H1 (cell line): ENCODE data around the gene MAP1B. TPM values are rescaled to one million over a fixed set of nuclear protein-coding genes. Genes with fewer than 3 reads are reported as not detected.

Experiments used
- CBX5 ChIP-seq: fragments of 300-800, 300-1000 bp; sonication (generic); IDR thresholded peaks from 2 replicates; pipeline ENCODE4 v1.7.1; 2016; ENCODE audit warnings: antibody characterized with exemption, low read length, low read depth
- CBX8 ChIP-seq: fragments of 300-800, 300-1000 bp; sonication (generic); IDR thresholded peaks from 2 replicates; pipeline ENCODE4 v1.7.1; 2016; ENCODE audit warnings: low read depth, low read length, borderline replicate concordance
- CHD2 ChIP-seq: IDR thresholded peaks from 2 replicates; pipeline ENCODE4 v1.6.1; 2012; ENCODE audit warnings: low read length, improper control_type of control experiment
- CREB1 ChIP-seq: IDR thresholded peaks from 2 replicates; pipeline ENCODE4 v1.6.1; 2012; ENCODE audit warnings: inconsistent platforms
- RAD21 ChIP-seq, 2 experiments: IDR thresholded peaks in 1 of 2; conservative IDR thresholded peaks in 1 of 2; 2 replicates each; pipeline ENCODE4 v1.6.1; 2011; ENCODE audit warnings: low read depth in 2 of 2, low read length in 2 of 2, improper control_type of control experiment in 1 of 2, inconsistent platforms in 1 of 2, mild to moderate bottlenecking in 1 of 2, moderate library complexity in 1 of 2
- RNF2 ChIP-seq: fragments of 200-900, 300-1000 bp; sonication (generic); IDR thresholded peaks from 2 replicates; pipeline ENCODE4 v1.7.1; 2016; ENCODE audit warnings: borderline replicate concordance, low read depth, mild to moderate bottlenecking, antibody characterized with exemption, low read length; ENCODE audit not compliant: poor library complexity, severe bottlenecking; ENCODE audit errors: missing control alignments
- RXRA ChIP-seq: IDR thresholded peaks from 2 replicates; pipeline ENCODE4 v1.6.1; 2011; ENCODE audit warnings: low read depth, mild to moderate bottlenecking, low read length, moderate library complexity; ENCODE audit not compliant: insufficient read depth
- SP4 ChIP-seq: IDR thresholded peaks from 2 replicates; pipeline ENCODE4 v1.6.1; 2012; ENCODE audit warnings: low read length, inconsistent platforms
- polyA plus RNA-seq, 7 experiments: library from polyadenylated mRNA; depleted of rRNA in 3 of 7; stranded (reverse) in 5 of 7; unstranded in 2 of 7; fragments of >200 nt in 5 of 7; fragments of 200-250 nt in 2 of 7; gene quantifications; 1 replicate in 5 of 7; 2 replicates in 1 of 7; 4 replicates in 1 of 7; pipeline versions ENCODE4 v1.2.1 to v1.2.3, GENCODE V29; 2011 to 2013; ENCODE audit warnings: missing spikeins in 2 of 7, mixed read lengths in 2 of 7
- total RNA-seq: library from RNA; stranded (reverse); fragmentation: NEBNext Ultra II Directional; extraction: Animal tissue kit (Norgen Biotek cat#: 25700); gene quantifications from 2 replicates; pipeline ENCODE4 v1.2.1, GENCODE V29; 2021
- TF ChIP-seq, protein P1 (sequence below): fragments of 300-600 bp; sonication (generic); IDR thresholded peaks from 2 replicates; pipeline ENCODE4 v1.7.1; 2012; ENCODE audit warnings: low read length, moderate library complexity, mild to moderate bottlenecking, inconsistent platforms; ENCODE audit not compliant: insufficient replicate concordance

MAP1B gene
- total and polyA plus RNA-seq, 2 of the 8 experiments (the other 6 are each of a cell fraction or from before 2014, with no cell fraction given) = 24.5 to 120 TPM

DNA sequence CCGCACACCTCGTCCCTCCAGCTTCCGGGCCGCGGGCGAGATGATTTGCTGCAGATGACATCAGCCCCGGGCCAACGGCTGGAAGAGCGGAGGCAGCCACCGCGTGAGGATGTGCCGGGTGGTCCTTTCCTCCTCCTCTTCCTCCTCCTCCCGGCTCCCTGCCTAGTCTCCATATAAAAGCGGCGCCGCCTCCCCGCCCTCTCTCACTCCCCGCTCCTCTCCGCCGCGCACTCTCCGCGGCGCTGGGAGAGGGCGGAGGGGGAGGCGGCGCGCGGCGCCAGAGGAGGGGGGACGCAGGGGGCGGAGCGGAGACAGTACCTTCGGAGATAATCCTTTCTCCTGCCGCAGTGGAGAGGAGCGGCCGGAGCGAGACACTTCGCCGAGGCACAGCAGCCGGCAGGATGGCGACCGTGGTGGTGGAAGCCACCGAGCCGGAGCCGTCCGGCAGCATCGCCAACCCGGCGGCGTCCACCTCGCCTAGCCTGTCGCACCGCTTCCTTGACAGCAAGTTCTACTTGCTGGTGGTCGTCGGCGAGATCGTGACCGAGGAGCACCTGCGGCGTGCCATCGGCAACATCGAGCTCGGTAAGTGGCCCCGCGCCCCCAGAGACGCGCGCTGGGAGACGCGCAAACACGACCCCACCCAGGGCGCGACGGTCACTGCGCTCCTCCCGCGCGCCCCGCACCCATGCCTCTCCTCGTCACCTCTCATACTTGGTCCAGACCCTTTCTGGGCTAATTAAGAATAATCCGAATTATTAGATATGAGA lies at the start of gene MAP1B (continued):
- TF ChIP-seq, protein P1, sequence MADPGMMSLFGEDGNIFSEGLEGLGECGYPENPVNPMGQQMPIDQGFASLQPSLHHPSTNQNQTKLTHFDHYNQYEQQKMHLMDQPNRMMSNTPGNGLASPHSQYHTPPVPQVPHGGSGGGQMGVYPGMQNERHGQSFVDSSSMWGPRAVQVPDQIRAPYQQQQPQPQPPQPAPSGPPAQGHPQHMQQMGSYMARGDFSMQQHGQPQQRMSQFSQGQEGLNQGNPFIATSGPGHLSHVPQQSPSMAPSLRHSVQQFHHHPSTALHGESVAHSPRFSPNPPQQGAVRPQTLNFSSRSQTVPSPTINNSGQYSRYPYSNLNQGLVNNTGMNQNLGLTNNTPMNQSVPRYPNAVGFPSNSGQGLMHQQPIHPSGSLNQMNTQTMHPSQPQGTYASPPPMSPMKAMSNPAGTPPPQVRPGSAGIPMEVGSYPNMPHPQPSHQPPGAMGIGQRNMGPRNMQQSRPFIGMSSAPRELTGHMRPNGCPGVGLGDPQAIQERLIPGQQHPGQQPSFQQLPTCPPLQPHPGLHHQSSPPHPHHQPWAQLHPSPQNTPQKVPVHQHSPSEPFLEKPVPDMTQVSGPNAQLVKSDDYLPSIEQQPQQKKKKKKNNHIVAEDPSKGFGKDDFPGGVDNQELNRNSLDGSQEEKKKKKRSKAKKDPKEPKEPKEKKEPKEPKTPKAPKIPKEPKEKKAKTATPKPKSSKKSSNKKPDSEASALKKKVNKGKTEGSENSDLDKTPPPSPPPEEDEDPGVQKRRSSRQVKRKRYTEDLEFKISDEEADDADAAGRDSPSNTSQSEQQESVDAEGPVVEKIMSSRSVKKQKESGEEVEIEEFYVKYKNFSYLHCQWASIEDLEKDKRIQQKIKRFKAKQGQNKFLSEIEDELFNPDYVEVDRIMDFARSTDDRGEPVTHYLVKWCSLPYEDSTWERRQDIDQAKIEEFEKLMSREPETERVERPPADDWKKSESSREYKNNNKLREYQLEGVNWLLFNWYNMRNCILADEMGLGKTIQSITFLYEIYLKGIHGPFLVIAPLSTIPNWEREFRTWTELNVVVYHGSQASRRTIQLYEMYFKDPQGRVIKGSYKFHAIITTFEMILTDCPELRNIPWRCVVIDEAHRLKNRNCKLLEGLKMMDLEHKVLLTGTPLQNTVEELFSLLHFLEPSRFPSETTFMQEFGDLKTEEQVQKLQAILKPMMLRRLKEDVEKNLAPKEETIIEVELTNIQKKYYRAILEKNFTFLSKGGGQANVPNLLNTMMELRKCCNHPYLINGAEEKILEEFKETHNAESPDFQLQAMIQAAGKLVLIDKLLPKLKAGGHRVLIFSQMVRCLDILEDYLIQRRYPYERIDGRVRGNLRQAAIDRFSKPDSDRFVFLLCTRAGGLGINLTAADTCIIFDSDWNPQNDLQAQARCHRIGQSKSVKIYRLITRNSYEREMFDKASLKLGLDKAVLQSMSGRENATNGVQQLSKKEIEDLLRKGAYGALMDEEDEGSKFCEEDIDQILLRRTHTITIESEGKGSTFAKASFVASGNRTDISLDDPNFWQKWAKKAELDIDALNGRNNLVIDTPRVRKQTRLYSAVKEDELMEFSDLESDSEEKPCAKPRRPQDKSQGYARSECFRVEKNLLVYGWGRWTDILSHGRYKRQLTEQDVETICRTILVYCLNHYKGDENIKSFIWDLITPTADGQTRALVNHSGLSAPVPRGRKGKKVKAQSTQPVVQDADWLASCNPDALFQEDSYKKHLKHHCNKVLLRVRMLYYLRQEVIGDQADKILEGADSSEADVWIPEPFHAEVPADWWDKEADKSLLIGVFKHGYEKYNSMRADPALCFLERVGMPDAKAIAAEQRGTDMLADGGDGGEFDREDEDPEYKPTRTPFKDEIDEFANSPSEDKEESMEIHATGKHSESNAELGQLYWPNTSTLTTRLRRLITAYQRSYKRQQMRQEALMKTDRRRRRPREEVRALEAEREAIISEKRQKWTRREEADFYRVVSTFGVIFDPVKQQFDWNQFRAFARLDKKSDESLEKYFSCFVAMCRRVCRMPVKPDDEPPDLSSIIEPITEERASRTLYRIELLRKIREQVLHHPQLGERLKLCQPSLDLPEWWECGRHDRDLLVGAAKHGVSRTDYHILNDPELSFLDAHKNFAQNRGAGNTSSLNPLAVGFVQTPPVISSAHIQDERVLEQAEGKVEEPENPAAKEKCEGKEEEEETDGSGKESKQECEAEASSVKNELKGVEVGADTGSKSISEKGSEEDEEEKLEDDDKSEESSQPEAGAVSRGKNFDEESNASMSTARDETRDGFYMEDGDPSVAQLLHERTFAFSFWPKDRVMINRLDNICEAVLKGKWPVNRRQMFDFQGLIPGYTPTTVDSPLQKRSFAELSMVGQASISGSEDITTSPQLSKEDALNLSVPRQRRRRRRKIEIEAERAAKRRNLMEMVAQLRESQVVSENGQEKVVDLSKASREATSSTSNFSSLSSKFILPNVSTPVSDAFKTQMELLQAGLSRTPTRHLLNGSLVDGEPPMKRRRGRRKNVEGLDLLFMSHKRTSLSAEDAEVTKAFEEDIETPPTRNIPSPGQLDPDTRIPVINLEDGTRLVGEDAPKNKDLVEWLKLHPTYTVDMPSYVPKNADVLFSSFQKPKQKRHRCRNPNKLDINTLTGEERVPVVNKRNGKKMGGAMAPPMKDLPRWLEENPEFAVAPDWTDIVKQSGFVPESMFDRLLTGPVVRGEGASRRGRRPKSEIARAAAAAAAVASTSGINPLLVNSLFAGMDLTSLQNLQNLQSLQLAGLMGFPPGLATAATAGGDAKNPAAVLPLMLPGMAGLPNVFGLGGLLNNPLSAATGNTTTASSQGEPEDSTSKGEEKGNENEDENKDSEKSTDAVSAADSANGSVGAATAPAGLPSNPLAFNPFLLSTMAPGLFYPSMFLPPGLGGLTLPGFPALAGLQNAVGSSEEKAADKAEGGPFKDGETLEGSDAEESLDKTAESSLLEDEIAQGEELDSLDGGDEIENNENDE = no peak
- TF ChIP-seq CBX8 = no peak
- TF ChIP-seq SP4 = 0 out of 2 replicates have a peak, but pooled peaks have one; percentile 42
- TF ChIP-seq CREB1 = no peak; the same call in 1 of the 2 replicates
- TF ChIP-seq RXRA = no peak
- no peak for TF ChIP-seq RNF2
- TF ChIP-seq CHD2 = no peak
- no peak for TF ChIP-seq CBX5
- TF ChIP-seq RAD21 (IDR thresholded peaks at IDR 0.05 in 1 of 2, conservative IDR thresholded peaks at IDR 0.05 in 1 of 2; ENCODE audit: low read depth in 2 of 2, low read length in 2 of 2) = 0 out of 4 replicates have a peak, but pooled peaks have one; percentile 3 to 12
